ENCODE measurements around the gene KAZN.
"Not testable (repeated sequence)": the region's sequence is repeated elsewhere in the genome, so short reads cannot be mapped to it uniquely, and the experiment has no call there.

The KAZN gene

DNA sequence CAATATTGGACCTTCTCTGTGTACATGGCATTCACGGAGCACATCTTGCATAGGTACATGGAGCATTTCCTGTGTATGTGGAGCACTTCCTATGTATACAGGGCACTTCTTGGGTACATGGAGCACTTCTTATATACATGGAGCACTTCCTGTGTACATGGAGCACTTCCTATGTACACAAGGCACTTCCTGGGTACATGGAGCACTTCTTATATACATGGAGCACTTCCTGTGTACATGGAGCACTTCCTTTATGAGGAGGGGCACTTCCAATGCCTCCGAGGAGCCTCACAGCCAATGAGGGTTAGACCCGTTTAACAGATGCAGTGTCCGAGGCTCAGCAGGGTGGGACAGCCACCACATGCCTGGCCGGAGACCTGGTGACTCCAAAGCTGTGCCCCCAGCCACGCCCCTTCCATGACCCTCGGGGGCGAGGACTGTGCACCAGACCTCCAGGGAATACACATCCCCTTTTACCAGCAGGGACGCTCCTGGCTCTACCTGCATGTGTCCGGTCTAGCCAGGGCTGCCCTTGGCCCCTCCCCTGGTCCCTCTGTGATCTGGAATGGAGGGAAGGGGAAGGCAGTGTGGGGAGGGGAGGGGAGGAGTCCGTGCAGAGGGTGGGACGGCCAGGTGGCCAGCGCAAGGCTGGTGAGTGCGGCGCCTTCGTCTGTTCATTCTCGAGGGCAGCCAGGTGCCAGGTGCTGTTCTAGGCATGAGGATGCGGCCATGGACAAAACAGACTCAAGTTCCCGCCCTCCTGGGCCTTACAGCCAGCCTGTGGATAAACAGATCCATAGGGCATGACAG lies 360.0 kb downstream of the KAZN start:
- no peak for DNase-seq (ENCODE audit: extremely low spot score)
- ChIA-PET CTCF (no interaction called here), POLR2A (no interaction called here)
- TF ChIP-seq ZNF384 (IDR thresholded peaks at IDR 0.05), result no peak
- no peak for TF ChIP-seq HDGF (IDR thresholded peaks at IDR 0.05; ENCODE audit: borderline replicate concordance)
- no peak for TF ChIP-seq BHLHE40 (IDR thresholded peaks at IDR 0.05; ENCODE audit: borderline replicate concordance)
- TF ChIP-seq L3MBTL2 (conservative IDR thresholded peaks at IDR 0.05), result no peak
- TF ChIP-seq SP1 (IDR thresholded peaks at IDR 0.05), result no peak
- TF ChIP-seq, protein P1, sequence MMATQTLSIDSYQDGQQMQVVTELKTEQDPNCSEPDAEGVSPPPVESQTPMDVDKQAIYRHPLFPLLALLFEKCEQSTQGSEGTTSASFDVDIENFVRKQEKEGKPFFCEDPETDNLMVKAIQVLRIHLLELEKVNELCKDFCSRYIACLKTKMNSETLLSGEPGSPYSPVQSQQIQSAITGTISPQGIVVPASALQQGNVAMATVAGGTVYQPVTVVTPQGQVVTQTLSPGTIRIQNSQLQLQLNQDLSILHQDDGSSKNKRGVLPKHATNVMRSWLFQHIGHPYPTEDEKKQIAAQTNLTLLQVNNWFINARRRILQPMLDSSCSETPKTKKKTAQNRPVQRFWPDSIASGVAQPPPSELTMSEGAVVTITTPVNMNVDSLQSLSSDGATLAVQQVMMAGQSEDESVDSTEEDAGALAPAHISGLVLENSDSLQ (IDR thresholded peaks at IDR 0.05), result no peak
- no peak for TF ChIP-seq SUZ12 (IDR thresholded peaks at IDR 0.05)
- no peak for TF ChIP-seq NFRKB (IDR thresholded peaks at IDR 0.05)
- TF ChIP-seq FOXA1 (IDR thresholded peaks at IDR 0.05), result no peak
- no peak for TF ChIP-seq FOXM1 (IDR thresholded peaks at IDR 0.05; ENCODE audit: borderline replicate concordance)
- no peak for TF ChIP-seq CTBP1 (IDR thresholded peaks at IDR 0.05; ENCODE audit: borderline replicate concordance)
- no peak for TF ChIP-seq FOXK2 (IDR thresholded peaks at IDR 0.05)
- no peak for TF ChIP-seq TARDBP (IDR thresholded peaks at IDR 0.05)
- no peak for TF ChIP-seq LEF1 (IDR thresholded peaks at IDR 0.05; ENCODE audit: borderline replicate concordance)
- TF ChIP-seq ELF4 (IDR thresholded peaks at IDR 0.05), result no peak
- TF ChIP-seq ARNT (IDR thresholded peaks at IDR 0.05), result no peak

DNA sequence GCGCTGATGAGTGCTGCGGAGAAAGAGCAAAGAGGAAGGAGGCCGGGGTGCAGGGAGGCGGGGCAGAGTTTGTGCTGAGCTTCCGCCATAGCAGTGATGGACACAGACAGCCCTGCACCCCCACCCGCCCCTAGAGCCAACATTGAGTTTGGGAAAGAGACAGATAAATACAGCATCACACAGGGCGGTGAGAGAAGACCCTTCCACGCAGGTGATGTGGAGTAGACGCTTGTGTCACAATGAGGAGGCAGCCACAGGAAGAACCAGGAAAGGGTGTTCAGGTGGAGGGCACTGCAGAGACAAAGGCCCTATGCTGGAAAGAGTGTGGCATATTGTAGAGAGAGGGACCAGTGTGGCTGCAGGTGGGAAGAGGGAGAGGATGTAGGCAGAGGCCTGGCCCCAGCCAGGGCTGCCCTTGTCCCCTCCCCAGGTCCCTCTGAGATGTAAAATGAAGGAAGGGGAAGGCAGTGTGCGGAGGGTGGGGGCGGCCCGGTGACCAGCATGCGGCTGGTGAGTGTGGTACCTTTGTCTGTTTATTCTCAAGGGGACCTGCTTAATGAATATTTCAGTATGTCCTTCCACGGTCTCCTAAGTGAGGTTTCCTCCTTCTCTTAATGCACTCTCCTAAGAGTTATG lies 360.7 kb downstream of the KAZN start:
- ChIA-PET CTCF (no interaction called here), POLR2A (no interaction called here)
- TF ChIP-seq CTBP1 (IDR thresholded peaks at IDR 0.05; ENCODE audit: borderline replicate concordance), result no peak
- no peak for TF ChIP-seq HDGF (IDR thresholded peaks at IDR 0.05; ENCODE audit: borderline replicate concordance)
- no peak for TF ChIP-seq FOXA1 (IDR thresholded peaks at IDR 0.05)
- TF ChIP-seq, protein P1 (IDR thresholded peaks at IDR 0.05), result no peak
- no peak for TF ChIP-seq SP1 (IDR thresholded peaks at IDR 0.05)
- TF ChIP-seq ZNF384 (IDR thresholded peaks at IDR 0.05), result no peak
- TF ChIP-seq L3MBTL2 (conservative IDR thresholded peaks at IDR 0.05), result no peak
- no peak for TF ChIP-seq ELF4 (IDR thresholded peaks at IDR 0.05)
- no peak for TF ChIP-seq SUZ12 (IDR thresholded peaks at IDR 0.05)
- TF ChIP-seq LEF1 (IDR thresholded peaks at IDR 0.05; ENCODE audit: borderline replicate concordance), result no peak
- TF ChIP-seq FOXK2 (IDR thresholded peaks at IDR 0.05), result no peak
- TF ChIP-seq NFRKB (IDR thresholded peaks at IDR 0.05), result no peak
- no peak for TF ChIP-seq BHLHE40 (IDR thresholded peaks at IDR 0.05; ENCODE audit: borderline replicate concordance)
- no peak for TF ChIP-seq FOXM1 (IDR thresholded peaks at IDR 0.05; ENCODE audit: borderline replicate concordance)
- TF ChIP-seq TARDBP (IDR thresholded peaks at IDR 0.05), result no peak
- TF ChIP-seq ARNT (IDR thresholded peaks at IDR 0.05), result no peak
- DNase-seq (ENCODE audit: extremely low spot score), result no peak

DNA sequence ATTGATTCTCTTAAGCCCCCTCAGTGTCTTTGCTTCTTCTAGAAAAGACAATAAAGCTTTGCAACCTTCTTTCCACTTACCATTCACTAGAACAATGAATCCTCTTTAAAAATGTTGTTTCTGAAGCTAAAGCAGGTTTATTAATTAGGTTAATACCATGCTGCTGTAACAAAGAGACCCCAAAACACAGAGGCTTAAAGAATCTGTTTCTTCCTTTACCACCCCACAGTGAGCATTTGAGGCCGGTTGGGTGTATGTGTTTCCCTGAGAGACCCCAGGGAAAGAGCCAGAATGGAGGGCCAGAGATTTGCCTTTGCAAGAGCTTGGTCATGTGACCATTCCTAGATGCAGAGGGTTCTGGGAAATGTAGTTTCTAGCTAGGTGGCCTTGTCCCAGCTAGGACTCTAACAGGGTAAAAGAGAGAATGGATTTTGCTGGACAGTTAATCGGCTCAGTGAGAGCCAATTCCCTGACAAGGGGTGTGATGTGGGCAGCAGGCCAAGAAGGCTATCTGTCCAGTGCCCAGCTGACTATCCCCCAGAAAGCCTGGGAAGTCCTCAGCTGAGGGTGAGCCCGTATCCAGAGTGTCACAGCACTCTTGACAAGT lies 363.3 kb downstream of the KAZN start:
- POLR2A ChIA-PET, result no interaction called here
- DNase-seq (ENCODE audit: extremely low spot score), result peak; percentile 30

DNA sequence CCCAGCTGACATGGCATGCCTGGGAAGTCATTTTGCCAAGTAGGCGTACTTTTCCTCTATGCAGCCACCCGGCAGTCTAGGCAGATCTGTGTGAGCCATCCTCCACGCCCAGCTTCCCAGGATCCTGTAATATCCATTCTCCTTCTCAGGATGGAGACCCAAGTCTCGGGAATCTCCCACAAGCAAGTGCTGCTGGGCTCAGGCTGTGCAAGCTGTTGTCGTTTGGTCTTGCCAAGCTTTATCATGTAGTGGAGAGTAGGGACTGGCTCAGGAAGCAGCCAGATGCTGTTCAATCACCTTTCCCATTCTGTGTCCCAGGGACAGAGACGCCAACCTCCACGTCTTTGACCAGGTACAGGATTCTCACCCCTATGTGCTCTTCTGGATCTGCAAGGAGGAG lies 363.9 kb downstream of the KAZN start:
- TF ChIP-seq FOXK2 (IDR thresholded peaks at IDR 0.05) (no peak), CTBP1 (IDR thresholded peaks at IDR 0.05; ENCODE audit: borderline replicate concordance) (no peak), LEF1 (IDR thresholded peaks at IDR 0.05; ENCODE audit: borderline replicate concordance) (no peak), ELF4 (IDR thresholded peaks at IDR 0.05) (no peak), L3MBTL2 (conservative IDR thresholded peaks at IDR 0.05) (no peak)
- ChIA-PET POLR2A (no interaction called here), CTCF (no interaction called here)
- DNase-seq (ENCODE audit: extremely low spot score), result no peak

More for the DNA sequence above, 363.3 kb downstream of the KAZN start:
- CTCF ChIA-PET, result no interaction called here
- TF ChIP-seq FOXK2 (IDR thresholded peaks at IDR 0.05) (no peak), ARNT (IDR thresholded peaks at IDR 0.05) (no peak), ZNF384 (IDR thresholded peaks at IDR 0.05) (no peak), SUZ12 (IDR thresholded peaks at IDR 0.05) (no peak), SP1 (IDR thresholded peaks at IDR 0.05) (no peak), NFRKB (IDR thresholded peaks at IDR 0.05) (no peak), FOXM1 (IDR thresholded peaks at IDR 0.05; ENCODE audit: borderline replicate concordance) (no peak), FOXA1 (IDR thresholded peaks at IDR 0.05) (no peak), LEF1 (IDR thresholded peaks at IDR 0.05; ENCODE audit: borderline replicate concordance) (no peak), BHLHE40 (IDR thresholded peaks at IDR 0.05; ENCODE audit: borderline replicate concordance) (no peak), ELF4 (IDR thresholded peaks at IDR 0.05) (no peak), CTBP1 (IDR thresholded peaks at IDR 0.05; ENCODE audit: borderline replicate concordance) (no peak), L3MBTL2 (conservative IDR thresholded peaks at IDR 0.05) (no peak), HDGF (IDR thresholded peaks at IDR 0.05; ENCODE audit: borderline replicate concordance) (no peak), TARDBP (IDR thresholded peaks at IDR 0.05) (no peak)
- TF ChIP-seq, protein P1 (IDR thresholded peaks at IDR 0.05), result no peak

DNA sequence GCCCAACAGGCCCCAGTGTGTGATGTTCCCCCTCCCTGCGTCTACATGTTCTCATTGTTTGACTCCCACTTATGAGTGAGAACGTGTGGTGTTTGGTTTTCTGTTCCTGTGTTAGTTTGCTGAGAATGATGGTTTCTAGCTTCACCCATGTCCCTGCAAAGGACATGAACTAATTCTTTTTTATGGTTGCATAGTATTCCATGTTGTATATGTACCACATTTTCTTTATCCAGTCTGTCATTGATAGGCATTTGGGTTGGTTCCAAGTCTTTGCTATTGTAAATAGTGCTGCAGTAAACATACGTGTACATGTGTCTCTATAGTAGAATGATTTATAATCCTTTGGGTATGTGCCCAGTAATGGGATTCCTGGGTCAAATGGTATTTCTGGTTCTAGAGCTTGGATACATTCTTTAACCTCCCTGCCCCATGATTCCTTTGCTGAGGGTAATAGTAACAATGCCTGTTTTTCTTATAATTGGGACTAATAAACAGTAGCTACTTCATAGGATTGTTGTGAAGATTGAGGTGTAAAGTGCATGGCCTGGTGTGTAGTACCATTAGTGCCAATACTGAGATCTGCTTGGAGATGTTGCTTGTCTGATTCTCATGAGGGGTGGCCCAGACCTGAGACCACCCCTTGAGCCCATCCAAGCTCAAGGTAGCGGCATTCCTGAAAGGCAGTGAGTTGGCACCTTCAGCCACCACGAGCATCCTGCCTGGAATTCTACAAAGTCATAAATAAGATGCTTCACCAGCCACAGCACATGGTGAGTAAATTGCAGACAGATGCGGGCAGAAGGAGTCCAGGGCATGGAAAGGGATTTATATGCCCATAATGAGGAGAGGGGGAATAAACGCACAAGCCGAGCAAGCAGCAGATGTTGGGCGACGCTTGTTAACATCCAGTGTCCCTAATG lies 365.6 kb downstream of the KAZN start:
- CTCF ChIA-PET; DNase-seq (ENCODE audit: extremely low spot score): not testable (repeated sequence)
- POLR2A ChIA-PET, result interaction anchor here (0.7 kb wide), 1 partner anchor 17 kb away, joined by 3 read pairs; no protein-coding TSS in a partner anchor

Data from HEK293T (cell line).